Peyer's patch (tissue), 4 donors: ENCODE data around the gene NOC4L.

Experiments used
- POLR2A ChIP-seq, 2 donors: fragments of 450-650 bp; IDR thresholded peaks; one replicate each; pipeline ENCODE4 v1.5.1; 2017; ENCODE audit warnings: antibody characterized with exemption in 2 of 2, mild to moderate bottlenecking in 2 of 2, moderate library complexity in 2 of 2
- TF ChIP-seq, protein P1 (sequence below), 6 experiments: fragments of 450-650 bp in 4 of 6; fragments of 200-600 bp in 2 of 6; sonication (generic) in 1 of 6; IDR thresholded peaks; one replicate each; pipeline ENCODE4 v1.5.1; 2017 to 2019; ENCODE audit warnings: antibody characterized with exemption in 6 of 6, mild to moderate bottlenecking in 3 of 6, moderate library complexity in 1 of 6

DNA sequence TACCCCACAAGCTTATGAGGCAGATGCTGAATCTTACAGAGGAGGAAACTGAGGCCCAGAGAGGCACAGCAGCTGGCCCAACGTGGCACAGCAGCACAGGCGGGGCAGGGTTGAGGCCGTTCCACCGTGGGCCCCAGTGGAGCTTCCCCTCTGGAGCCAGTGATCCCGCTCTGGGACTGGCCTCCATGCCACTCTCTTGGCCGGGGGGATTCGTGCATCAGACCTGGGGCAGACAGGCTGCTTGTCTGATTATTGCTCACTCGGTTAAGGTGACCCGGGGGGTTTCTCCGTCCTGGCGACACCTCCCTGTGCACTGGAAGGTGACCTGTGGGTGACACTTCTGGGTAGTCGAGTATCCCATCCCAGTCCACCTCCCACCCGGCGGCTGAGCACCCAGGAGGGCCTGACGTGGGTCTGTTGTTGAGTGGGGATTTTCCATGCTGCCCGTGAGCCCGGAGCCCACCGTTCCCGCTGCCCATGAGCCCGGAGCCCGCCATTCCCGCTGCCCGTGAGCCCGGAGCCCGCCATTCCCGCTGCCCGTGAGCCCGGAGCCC is 27.8 kb downstream of the NOC4L start:
- TF ChIP-seq, protein P1, sequence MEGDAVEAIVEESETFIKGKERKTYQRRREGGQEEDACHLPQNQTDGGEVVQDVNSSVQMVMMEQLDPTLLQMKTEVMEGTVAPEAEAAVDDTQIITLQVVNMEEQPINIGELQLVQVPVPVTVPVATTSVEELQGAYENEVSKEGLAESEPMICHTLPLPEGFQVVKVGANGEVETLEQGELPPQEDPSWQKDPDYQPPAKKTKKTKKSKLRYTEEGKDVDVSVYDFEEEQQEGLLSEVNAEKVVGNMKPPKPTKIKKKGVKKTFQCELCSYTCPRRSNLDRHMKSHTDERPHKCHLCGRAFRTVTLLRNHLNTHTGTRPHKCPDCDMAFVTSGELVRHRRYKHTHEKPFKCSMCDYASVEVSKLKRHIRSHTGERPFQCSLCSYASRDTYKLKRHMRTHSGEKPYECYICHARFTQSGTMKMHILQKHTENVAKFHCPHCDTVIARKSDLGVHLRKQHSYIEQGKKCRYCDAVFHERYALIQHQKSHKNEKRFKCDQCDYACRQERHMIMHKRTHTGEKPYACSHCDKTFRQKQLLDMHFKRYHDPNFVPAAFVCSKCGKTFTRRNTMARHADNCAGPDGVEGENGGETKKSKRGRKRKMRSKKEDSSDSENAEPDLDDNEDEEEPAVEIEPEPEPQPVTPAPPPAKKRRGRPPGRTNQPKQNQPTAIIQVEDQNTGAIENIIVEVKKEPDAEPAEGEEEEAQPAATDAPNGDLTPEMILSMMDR (IDR thresholded peaks at IDR 0.05), result no peak
- TF ChIP-seq POLR2A (IDR thresholded peaks at IDR 0.05), result no peak
